Panc1 (cell line): ENCODE data around the gene SERPINF2. TPM values are rescaled to one million over a fixed set of nuclear protein-coding genes. Genes with fewer than 3 reads are reported as not detected.
"Not testable (repeated sequence)": the region's sequence is repeated elsewhere in the genome, so short reads cannot be mapped to it uniquely, and the experiment has no call there.

Experiments used
- ATAC-seq: fragments of 200-7000 bp; cut with Tn5 transposase; 2 replicates; pipeline ENCODE4 v1.9.1; 2020; ENCODE audit warnings: mild to moderate bottlenecking, moderate library complexity
- BruUV-seq: library from RNA; stranded (reverse); fragments of 400-500 nt; replicated peaks from 2 replicates; lab custom pipeline; 2021; lab: Mats Ljungman, UMichigan
- CTCF ChIA-PET: fragments of 300-600 bp; sonication (Branson Sonifier 250); formaldehyde crosslinking; loops from one replicate; lab custom pipeline; 2022; ENCODE audit warnings: antibody characterized with exemption; lab: Charles Lee
- POLR2A ChIA-PET: fragments of 300-600 bp; sonication (Branson Sonifier 250); formaldehyde crosslinking; loops from one replicate; lab custom pipeline; 2022; ENCODE audit warnings: antibody characterized with exemption; lab: Charles Lee
- DNase-seq: peaks from one replicate; pipeline ENCODE4 v3.0.0-alpha.2; 2010; ENCODE audit warnings: low read depth, low spot score
- H3K27ac ChIP-seq: 2 replicates; pipeline ENCODE4 v1.5.1; 2011; ENCODE audit warnings: mild to moderate bottlenecking, low read length, inconsistent platforms
- H3K27me3 ChIP-seq: fragments of 200-500 bp; sonication (Bioruptor generic); 2 replicates; pipeline ENCODE4 v1.6.0; 2014; ENCODE audit warnings: low read length, inconsistent platforms; ENCODE audit not compliant: control insufficient read depth, insufficient read depth
- H3K36me3 ChIP-seq: fragments of 200-500 bp; sonication (Bioruptor generic); 2 replicates; pipeline ENCODE4 v1.5.1; 2014; ENCODE audit warnings: inconsistent platforms, mild to moderate bottlenecking, low read length, moderate library complexity; ENCODE audit not compliant: control insufficient read depth, insufficient read depth
- H3K4me1 ChIP-seq: 2 replicates; pipeline ENCODE4 v1.5.1; 2011; ENCODE audit warnings: inconsistent platforms, mild to moderate bottlenecking, low read length, moderate library complexity; ENCODE audit not compliant: control insufficient read depth, insufficient read depth
- H3K4me3 ChIP-seq, 2 experiments: 2 replicates each; pipeline ENCODE4 v1.5.1; 2011 to 2012; ENCODE audit warnings: low read depth in 2 of 2, low read length in 2 of 2, mild to moderate bottlenecking in 2 of 2, inconsistent platforms in 1 of 2, moderate library complexity in 1 of 2
- H3K9me3 ChIP-seq: fragments of 200-500 bp; sonication (Bioruptor generic); 2 replicates; pipeline ENCODE4 v1.5.1; 2014; ENCODE audit warnings: low read depth, mild to moderate bottlenecking, inconsistent platforms, low read length, moderate library complexity; ENCODE audit not compliant: control insufficient read depth, insufficient read depth
- POLR2AphosphoS5 ChIP-seq: IDR thresholded peaks from 2 replicates; pipeline ENCODE4 v1.6.1; 2012; ENCODE audit warnings: mild to moderate bottlenecking, low read depth, low read length, moderate library complexity
- SIN3A ChIP-seq: IDR thresholded peaks from 2 replicates; pipeline ENCODE4 v1.6.1; 2012; ENCODE audit warnings: low read depth, mild to moderate bottlenecking, low read length, moderate library complexity, borderline replicate concordance; ENCODE audit not compliant: insufficient read depth
- TCF7L2 ChIP-seq: IDR thresholded peaks from 2 replicates; pipeline ENCODE4 v1.6.1; 2011; ENCODE audit warnings: mild to moderate bottlenecking, low read depth, low read length, inconsistent platforms
- in situ Hi-C: cut with HindIII; loops from 2 replicates; pipeline ENCODE4 v1.10.0; 2016; ENCODE audit warnings: low sequenced_read_pairs, low pct_unique_long_range_greater_than_20kb
- intact Hi-C: fragments of 100-400 bp; cut with micrococcal nuclease; formaldehyde crosslinking; loops from one replicate; pipeline ENCODE4 v1.10.0; 2022; ENCODE audit not compliant: unreplicated experiment
- total RNA-seq: library from RNA; stranded (reverse); gene quantifications from one replicate; pipeline ENCODE4 v1.2.1, GENCODE V29; 2021; ENCODE audit not compliant: unreplicated experiment
- TF ChIP-seq, protein P1 (sequence below), 2 experiments: IDR thresholded peaks; 2 replicates each; pipeline ENCODE4 v1.6.1; 2011 to 2012; ENCODE audit warnings: low read depth in 2 of 2, control low read depth in 1 of 2, low read length in 1 of 2, mild to moderate bottlenecking in 1 of 2, moderate library complexity in 1 of 2; ENCODE audit not compliant: insufficient read depth in 1 of 2
- TF ChIP-seq, protein P2 (sequence below): fragments of 450-650 bp; IDR thresholded peaks from 2 replicates; pipeline ENCODE4 v1.5.1; 2017; ENCODE audit warnings: mild to moderate bottlenecking

The SERPINF2 gene
- total RNA-seq, 1 experiment from 2014 or later, result 0.77 TPM

DNA sequence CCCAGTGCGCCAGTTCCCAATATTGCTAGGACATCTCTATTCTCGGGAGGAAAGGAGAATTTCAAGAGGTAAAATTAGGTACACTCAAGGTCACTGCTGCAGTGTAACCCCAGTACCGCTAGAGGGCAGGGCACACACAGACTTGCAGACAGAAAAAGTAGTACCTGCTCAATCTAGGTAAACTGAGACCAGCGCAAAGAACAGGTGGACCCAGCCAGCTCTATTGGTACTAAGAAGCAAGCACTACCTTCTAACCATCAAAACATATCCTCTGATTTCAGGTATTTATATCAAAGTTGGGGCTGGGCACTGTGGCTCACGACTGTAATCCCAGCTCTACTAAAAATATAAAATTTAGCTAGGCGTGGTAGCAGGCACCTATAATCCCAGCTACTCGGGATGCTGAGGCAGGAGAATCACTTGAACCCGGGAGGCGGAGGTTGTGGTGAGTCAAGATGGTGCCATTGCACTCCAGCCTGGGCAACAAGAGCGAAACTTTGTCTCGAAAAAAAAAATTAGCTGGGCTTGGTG, 21.8 kb upstream of the SERPINF2 start:
- no TSS peak for BruUV-seq
- intact Hi-C loops, result loop anchor here (5.0 kb wide), 1 partner anchor 61 kb away; no protein-coding TSS in a partner anchor
- Histone ChIP-seq H3K36me3 (no peaks in the 10 kb centered on the region; the same call in 1 of the 2 replicates), H3K4me1 (peaks cover 16% of the 10 kb centered on the region), H3K9me3 (no peaks in the 10 kb centered on the region), H3K27me3 (no peaks in the 10 kb centered on the region), H3K4me3 (peak overlapping the region in 1 of 2 experiments; percentile 16; a peak in 1 of 4 replicates), H3K27ac (peak overlapping the region; percentile 4; the same call in 1 of the 2 replicates)
- DNase-seq (no peak), ATAC-seq (no peak)
- ChIA-PET CTCF (interaction anchor here (0.6 to 3.2 kb wide), 7 partner anchors 49 to 323 kb away, joined by 3 to 16 read pairs (median 4); no protein-coding TSS in a partner anchor), POLR2A (interaction anchor here (0.6 to 0.7 kb wide), 2 partner anchors 60 to 150 kb away, joined by 6 to 8 read pairs; no protein-coding TSS in a partner anchor)
- TF ChIP-seq SIN3A, result no peak
- TF ChIP-seq, protein P1, sequence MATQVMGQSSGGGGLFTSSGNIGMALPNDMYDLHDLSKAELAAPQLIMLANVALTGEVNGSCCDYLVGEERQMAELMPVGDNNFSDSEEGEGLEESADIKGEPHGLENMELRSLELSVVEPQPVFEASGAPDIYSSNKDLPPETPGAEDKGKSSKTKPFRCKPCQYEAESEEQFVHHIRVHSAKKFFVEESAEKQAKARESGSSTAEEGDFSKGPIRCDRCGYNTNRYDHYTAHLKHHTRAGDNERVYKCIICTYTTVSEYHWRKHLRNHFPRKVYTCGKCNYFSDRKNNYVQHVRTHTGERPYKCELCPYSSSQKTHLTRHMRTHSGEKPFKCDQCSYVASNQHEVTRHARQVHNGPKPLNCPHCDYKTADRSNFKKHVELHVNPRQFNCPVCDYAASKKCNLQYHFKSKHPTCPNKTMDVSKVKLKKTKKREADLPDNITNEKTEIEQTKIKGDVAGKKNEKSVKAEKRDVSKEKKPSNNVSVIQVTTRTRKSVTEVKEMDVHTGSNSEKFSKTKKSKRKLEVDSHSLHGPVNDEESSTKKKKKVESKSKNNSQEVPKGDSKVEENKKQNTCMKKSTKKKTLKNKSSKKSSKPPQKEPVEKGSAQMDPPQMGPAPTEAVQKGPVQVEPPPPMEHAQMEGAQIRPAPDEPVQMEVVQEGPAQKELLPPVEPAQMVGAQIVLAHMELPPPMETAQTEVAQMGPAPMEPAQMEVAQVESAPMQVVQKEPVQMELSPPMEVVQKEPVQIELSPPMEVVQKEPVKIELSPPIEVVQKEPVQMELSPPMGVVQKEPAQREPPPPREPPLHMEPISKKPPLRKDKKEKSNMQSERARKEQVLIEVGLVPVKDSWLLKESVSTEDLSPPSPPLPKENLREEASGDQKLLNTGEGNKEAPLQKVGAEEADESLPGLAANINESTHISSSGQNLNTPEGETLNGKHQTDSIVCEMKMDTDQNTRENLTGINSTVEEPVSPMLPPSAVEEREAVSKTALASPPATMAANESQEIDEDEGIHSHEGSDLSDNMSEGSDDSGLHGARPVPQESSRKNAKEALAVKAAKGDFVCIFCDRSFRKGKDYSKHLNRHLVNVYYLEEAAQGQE (IDR thresholded peaks at IDR 0.05; ENCODE audit: insufficient read depth in 1 of 2, low read depth in 2 of 2, low read length in 1 of 2), result no peak
- TF ChIP-seq, protein P2, sequence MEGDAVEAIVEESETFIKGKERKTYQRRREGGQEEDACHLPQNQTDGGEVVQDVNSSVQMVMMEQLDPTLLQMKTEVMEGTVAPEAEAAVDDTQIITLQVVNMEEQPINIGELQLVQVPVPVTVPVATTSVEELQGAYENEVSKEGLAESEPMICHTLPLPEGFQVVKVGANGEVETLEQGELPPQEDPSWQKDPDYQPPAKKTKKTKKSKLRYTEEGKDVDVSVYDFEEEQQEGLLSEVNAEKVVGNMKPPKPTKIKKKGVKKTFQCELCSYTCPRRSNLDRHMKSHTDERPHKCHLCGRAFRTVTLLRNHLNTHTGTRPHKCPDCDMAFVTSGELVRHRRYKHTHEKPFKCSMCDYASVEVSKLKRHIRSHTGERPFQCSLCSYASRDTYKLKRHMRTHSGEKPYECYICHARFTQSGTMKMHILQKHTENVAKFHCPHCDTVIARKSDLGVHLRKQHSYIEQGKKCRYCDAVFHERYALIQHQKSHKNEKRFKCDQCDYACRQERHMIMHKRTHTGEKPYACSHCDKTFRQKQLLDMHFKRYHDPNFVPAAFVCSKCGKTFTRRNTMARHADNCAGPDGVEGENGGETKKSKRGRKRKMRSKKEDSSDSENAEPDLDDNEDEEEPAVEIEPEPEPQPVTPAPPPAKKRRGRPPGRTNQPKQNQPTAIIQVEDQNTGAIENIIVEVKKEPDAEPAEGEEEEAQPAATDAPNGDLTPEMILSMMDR, result peak; percentile 97
- no peak for TF ChIP-seq POLR2AphosphoS5
- no peak for TF ChIP-seq TCF7L2
- in situ Hi-C loops, result no loop called here

DNA sequence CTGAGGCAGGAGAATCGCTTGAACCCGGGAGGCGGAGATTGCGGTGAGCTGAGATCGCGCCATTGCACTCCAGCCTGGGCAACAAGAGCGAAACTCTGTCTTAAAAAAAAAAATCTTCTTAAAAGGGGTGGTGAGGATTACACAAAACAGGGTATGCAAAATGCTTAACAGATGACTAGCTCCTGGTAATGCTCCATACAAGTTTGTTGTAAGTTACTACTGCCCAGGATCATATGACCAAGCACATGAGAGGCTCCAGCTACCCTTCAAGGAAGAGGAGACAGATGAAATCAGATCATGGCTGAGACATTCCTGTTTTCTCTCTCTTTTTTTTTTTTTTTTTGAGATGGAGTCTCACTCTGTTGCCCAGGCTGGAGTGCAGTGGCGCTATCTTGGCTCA, 20.6 kb upstream of the SERPINF2 start:
- H3K36me3 ChIP-seq, DNase-seq, H3K9me3 ChIP-seq, POLR2A ChIA-PET, H3K27me3 ChIP-seq, ATAC-seq, BruUV-seq, H3K4me3 ChIP-seq, H3K27ac ChIP-seq, in situ Hi-C loops: not testable (repeated sequence)
- intact Hi-C loops, result loop anchor here (5.0 kb wide), 1 partner anchor 60 kb away; no protein-coding TSS in a partner anchor
- CTCF ChIA-PET, result interaction anchor here (0.7 to 3.2 kb wide), 3 partner anchors 28 to 142 kb away, joined by 3 to 16 read pairs (median 5); no protein-coding TSS in a partner anchor
- peaks cover 16% of the 10 kb centered on the region for H3K4me1 ChIP-seq

DNA sequence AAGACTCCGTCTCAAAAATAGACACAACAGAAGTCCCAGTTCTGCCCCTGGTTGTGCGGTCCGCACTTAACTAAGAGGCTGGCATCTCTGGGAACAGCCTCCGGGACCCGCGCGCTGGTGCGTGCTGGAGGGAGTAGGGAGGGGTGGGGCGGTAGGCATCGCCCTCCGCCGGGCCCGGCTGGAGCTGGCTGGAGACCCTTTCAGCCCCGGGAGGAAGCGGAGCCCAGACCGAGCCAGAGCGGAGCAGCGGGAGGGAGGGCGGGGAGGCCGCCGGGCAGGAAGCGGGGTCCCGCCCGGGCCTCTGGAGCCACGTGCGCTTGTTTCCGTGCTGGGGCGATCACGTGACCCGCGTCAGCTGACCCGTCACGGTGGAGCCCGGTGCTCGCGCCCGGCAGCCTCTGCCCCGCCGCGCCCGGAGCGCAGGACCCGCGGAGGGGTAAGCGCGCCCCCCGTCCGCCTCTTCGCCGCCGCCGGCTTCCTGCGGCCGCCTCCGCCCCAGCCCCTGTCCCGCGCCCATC, 18.3 kb upstream of the SERPINF2 start, which contains the start of gene WDR81:
WDR81 (plus strand) TSS at position 354 of the 518 bp plus-strand sequence. CDS start 256 bp downstream, outside the sequence.
- Histone ChIP-seq H3K27ac (peak within 1 kb of the TSS; percentile 74), H3K36me3 (no peaks in the 10 kb centered on the region), H3K4me1 (peaks cover 3% of the 10 kb centered on the region), H3K9me3 (no peaks in the 10 kb centered on the region), H3K4me3 (peak within 1 kb of the TSS; percentile 53 to 61), H3K27me3 (no peaks in the 10 kb centered on the region)
- no peak for DNase-seq
- ChIA-PET POLR2A (no interaction called here), CTCF (no interaction called here)
- no TSS peak for BruUV-seq
- peak; percentile 87 for ATAC-seq
- intact Hi-C loops, result loop anchor here (5.0 kb wide), 1 partner anchor 58 kb away; no protein-coding TSS in a partner anchor
- peak; percentile 38 for TF ChIP-seq POLR2AphosphoS5
- TF ChIP-seq TCF7L2, result no peak
- peak; percentile 96; the same call in 1 of the 2 replicates for TF ChIP-seq SIN3A
- in situ Hi-C loops, result no loop called here
